ENCODE results near the gene AGBL4.

- no peak for TF ChIP-seq POLR2AphosphoS5 (IDR thresholded peaks at IDR 0.05; ENCODE audit: borderline replicate concordance, low read depth, low read length)
- no peak for TF ChIP-seq EZH2 (IDR thresholded peaks at IDR 0.05)
Measured at GRCh38 chr1:48710318-48710717, 1313.4 kb downstream of the AGBL4 start.

Data from SK-N-MC (cell line).